LoVo (cell line): Measurements from ENCODE around the gene ANO2.
"Not testable (repeated sequence)": the region's sequence is repeated elsewhere in the genome, so short reads cannot be mapped to it uniquely, and the experiment has no call there.

ENCODE experiments used
- DNase-seq: peaks from one replicate; pipeline ENCODE4 v3.0.0-alpha.2; 2016; ENCODE audit warnings: low spot score

Gene ANO2

GRCh38 chr12:5661811-5662210 lies 283.2 kb downstream of the ANO2 start:
- no peak for DNase-seq

GRCh38 chr12:5660238-5660637 lies 284.8 kb downstream of the ANO2 start:
- DNase-seq, result no peak

DNA sequence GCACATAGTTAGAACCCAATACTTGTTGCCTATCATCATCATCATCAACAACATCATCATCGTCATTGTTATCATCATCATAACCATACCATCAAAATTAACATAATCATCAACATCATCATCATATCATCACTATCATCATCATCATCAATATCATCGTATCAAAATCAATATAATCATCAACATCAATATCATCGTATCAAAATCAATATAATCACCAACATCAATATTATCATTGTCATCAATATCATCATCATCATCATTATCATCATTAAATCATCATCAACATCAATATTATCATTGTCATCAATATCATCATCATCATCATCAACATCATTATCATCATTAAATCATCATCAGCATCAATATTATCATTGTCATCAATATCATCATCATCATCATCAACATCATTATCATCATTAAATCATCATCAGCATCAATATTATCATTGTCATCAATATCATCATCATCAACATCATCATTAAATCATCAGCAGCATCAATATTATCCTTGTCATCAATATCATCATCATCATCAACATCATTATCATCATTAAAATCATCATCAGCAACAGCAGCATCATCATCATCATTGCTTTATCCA lies 286.6 kb downstream of the ANO2 start:
- DNase-seq, result not testable (repeated sequence)

GRCh38 chr12:5656836-5657235 lies 288.2 kb downstream of the ANO2 start:
- no peak for DNase-seq

DNA sequence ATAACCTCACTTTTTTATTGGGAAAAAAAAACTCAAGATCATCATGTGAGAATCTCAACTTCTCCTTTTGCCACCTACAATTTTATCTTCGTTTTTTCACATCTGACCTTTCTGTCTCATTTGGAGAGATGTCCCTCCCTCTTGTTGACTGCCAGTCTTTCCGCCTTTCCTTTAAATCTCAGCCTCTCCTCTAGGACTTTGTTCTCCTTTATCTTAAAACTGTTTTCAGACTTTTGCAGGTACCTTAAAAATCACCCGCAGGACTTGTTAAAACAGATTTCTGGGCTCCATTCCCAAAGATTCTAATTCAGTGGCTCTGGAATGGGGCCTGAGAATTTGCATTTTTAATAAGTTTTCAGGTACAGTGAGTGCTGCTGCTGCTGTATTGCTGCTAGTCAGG lies 289.9 kb downstream of the ANO2 start:
- no peak for DNase-seq

- no peak for DNase-seq
Measured at GRCh38 chr12:5654019-5654418, 291.0 kb downstream of the ANO2 start.

- no peak for DNase-seq
Measured at GRCh38 chr12:5650829-5651461, 294.1 kb downstream of the ANO2 start.

DNA sequence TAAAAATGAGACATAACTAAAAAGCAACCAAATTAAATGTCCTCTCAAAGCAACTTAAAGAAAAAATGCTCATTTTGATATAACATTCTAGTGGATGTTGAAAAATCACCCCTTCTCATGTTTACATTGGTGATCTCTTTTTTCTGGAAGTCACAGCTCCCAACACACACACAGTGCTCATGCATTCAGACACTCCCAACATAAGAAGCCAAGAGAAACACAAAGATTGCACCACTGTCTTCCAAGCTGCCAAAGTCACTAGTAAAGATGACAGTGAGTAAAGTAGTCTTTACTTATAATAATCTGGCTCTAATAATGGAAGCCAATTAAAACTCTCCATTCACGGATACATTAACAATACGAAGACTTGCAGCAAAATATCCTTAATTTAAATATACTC lies 294.8 kb downstream of the ANO2 start:
- no peak for DNase-seq

GRCh38 chr12:5648692-5649359 lies 296.2 kb downstream of the ANO2 start:
- peak; percentile 34 for DNase-seq

DNA sequence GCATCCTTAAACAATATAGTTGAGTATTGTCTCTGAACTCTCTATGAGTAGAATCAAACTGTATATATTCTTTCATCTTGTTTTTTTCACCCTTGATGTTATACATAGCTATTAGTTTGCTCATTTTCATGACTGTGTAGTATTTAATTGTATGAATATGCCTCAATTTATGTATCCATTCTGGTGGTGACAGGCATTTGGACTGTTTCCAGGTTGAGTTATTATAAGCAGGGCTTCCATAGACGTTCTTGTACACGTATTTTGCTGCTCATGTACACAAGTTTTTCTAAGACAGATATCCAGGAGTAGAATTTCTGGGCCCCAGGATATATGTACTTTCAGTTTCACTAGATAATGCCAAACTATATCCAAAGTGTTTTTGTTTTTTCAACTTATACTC lies 301.8 kb downstream of the ANO2 start:
- no peak for DNase-seq

DNA sequence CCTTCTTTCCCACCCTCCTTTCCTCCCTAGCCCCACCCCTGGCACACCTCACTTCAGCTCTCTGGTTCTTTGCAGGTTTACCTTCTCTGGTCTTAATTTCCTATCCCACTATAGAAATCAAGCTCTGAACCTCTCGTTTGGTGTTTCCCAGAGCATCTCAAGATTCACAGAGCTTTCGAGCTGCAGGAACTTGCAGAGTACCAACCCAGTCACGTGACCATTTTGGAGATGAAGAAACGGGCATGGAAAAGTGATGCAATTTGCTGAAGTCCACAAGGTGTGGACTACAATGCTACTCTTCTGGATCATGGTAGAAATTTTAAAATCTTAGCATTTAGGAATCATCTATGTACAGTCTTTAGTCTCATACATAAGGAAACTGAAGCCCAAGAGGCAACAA lies 307.4 kb downstream of the ANO2 start:
- no peak for DNase-seq

- DNase-seq, result no peak
Measured at GRCh38 chr12:5636907-5637306, 308.2 kb downstream of the ANO2 start.

DNA sequence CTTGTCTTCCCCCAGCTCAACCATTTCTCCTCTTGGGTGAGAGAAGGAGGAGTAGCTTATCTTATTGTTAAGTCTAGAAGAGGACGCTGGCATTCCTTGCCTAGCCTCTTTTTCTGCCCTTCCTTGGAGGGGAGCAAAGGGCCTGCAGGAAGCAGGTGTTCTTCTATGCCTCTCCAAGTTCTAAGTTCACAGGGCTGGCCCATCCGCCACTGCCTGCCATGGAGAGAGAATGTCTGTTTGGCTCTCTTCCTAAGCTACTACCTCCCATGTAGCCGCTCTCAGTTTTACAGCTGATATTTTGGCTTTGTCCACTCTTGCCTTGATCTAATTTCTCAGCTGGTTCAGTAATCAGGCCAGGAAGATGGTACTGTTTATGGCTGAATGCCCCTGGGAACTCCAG lies 312.0 kb downstream of the ANO2 start:
- DNase-seq, result no peak

GRCh38 chr12:5632453-5632852 lies 312.6 kb downstream of the ANO2 start:
- no peak for DNase-seq

- DNase-seq, result no peak
Measured at GRCh38 chr12:5631497-5631896, 313.6 kb downstream of the ANO2 start.

- no peak for DNase-seq
Measured at GRCh38 chr12:5630726-5631125, 314.3 kb downstream of the ANO2 start.

- no peak for DNase-seq
Measured at GRCh38 chr12:5628501-5628900, 316.6 kb downstream of the ANO2 start.

- no peak for DNase-seq
Measured at GRCh38 chr12:5627053-5627630, 317.9 kb downstream of the ANO2 start.

GRCh38 chr12:5626151-5626550 lies 318.9 kb downstream of the ANO2 start:
- DNase-seq, result no peak

- DNase-seq, result no peak
Measured at GRCh38 chr12:5624486-5625272, 320.4 kb downstream of the ANO2 start.

- DNase-seq, result no peak
Measured at GRCh38 chr12:5623411-5623810, 321.6 kb downstream of the ANO2 start.

GRCh38 chr12:5622280-5622679 lies 322.8 kb downstream of the ANO2 start:
- DNase-seq, result no peak

DNA sequence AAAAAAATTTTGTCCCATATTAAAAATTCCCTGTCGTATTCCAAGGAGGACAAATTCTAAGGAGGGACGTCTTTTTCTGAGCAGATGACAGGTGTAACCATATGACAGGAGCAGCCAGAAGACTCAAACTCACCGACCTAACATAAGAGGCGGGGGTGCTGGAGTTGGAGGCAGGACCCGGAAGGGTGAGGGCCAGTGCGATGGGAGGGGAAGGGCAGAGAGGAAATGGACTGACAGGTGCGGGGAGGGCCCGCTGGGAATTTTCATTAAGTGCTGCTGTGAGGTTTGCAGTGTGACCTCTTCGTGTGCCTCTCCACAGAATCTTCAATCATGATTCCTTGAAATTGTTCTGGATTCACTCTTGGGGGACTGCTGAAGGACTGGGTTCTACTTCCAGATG lies 323.7 kb downstream of the ANO2 start:
- no peak for DNase-seq
